ENCODE measurements around the gene PANK4.

Gene PANK4

DNA sequence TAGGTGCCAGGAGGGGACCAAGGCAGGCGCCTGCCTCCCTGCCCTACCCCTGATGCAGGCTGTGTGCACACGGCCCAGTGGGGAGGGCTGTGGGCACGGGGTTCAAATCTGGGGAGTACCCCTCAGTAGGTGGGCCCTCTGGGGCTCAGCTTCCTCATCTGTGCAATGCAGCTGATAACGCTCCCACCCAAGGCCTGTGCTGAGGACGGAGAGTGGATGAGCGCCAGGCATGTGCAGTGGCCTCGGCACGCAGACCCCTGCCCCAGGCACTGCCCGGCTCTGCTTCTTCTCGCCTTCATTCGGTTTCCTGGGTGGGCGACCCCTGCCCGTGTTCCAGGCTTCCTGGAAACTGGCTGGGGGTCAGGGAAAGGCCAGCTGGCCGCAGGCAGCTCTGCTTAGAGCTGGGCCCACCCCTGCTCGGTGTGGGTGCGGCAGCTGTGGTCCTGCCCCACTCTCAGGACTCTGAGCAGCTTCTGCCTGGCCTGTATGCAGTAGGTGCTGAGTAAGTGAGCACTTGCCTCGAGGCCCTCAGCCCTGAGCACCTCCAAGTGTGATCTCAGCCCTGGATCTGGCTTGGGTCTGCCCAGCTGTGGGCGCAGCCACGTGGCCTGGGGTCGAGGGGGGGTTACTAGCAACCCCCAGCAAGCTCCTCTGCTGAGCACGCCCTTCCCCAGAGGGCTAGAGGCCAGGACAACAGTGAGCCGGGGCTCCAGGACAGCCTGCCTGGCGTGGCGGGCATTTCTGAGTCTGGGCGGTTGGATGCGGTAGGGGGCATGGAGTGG, 17.9 kb upstream of the PANK4 start:
- DNase-seq = no peak

DNA sequence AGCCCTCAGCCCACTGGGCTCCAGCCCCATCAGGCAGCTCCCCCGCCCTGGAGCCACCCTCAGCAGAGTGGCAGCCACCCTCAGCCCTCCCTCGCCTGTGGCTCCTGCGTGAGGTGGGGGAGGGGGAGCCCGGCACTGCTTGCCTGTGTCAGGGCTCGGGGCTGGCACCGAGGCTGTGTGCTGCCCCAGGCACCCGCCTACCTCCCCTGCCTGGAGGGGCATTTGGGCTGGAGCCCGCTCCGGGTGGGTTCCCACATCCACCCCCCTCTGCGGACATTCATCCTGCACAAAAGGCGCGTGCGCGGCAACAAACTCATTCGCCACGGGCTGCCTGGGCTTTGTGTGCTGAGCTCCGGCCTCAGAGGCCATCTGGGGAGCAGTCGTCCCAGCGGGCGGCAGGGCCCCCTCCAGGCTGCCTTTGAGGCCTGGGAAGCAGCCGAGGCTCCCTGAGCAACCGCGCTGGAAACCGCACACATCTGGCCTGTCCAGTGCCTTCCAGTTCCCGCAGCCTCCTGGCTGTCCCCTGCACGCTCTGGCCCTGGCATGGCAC, 17.2 kb upstream of the PANK4 start:
- DNase-seq = no peak

DNA sequence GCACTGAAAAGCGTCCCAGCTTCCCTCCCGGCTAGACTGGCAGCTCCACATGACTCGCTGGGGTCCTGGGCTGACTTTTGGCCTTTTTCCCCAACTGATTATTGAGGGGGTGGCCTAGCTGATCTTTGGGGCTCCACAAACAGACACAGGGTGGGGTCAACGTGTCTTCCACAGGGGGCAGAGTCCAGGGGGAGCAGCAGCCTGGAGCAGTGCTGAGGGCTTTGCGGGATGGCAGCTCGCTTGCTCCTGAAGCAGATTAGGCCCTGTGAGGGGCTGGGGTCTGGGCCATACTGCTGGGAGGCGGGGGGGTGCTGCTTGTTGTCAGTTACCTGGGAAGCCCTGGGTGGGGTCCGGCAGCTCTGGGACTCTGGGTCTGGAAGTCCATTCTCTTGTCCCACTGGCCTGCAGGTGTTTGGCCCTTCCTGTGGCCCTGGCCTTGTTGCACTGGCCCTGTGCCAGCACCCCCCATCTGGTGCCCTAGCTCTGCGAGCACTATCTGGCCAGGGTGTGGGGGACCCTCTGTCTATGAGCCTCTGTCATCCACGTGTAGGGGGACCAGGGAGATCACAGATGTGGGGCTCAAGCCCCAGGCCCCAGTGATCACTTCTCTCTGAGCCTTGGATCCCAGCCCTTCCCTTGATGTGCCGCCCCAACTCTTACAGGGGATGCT, 16.0 kb upstream of the PANK4 start:
- DNase-seq = no peak

DNA sequence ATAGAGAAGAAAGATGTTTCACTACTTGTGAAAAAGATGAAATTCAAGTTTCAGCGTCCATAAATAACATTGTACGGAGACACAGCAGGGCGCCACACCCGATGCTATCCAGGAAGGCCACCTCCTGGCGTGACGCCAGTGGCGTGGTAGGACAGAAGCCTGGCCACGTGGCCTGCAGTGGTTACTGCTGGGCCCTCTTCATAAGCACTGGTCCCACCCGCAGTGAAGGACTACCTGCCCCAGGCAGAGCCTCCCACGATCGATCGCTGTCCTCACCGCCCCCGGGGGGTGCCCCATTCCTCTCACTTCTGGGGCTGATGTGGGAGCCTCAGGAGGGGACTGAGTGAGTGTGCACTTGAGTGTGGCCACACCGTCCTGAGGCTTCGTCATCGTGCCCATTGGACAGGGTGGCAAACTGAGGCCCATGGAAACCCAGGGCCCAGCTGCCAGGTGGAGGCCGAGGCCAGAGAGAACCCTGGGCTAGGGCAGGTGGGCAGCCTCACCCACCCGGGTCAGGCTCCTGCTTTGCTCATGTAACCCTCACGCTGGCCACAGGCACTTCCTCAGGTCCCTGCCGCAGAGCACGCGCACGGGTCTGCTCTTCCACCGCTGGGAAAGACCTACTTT, 15.3 kb upstream of the PANK4 start:
- no peak for DNase-seq

DNA sequence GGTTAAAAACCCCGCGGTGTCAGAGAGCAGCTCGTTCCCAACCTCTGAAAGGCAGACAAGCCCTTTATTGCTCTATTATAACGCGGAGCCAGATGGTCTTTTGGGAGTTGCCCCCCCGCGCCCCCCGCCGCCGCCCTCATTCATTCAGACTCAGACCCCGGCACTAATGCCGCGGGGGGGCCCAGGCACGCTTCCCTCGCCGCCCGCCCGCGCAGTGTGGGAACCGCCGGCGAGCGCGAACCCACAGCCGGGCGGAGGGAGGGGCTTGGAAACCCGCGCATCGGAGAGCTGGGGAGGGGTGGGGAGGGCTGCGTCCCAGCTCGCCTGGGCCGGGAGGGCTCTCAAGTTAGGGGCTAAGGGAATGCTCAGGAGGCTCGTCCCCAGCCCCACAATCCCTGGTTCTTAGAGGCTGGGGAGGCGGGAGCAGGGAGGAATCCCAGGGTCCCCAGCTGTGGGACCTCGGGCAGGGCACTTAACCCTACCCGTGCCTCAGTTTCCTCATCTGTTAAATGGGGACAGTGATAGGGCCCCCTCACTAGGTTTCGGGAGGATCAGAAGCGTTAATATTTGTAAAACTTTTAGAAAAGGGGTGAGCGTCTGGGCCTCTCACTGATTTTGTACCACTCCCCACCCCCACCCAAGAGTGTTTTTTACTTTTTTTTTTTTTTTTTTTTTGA, 14.6 kb upstream of the PANK4 start:
- DNase-seq = no peak

DNA sequence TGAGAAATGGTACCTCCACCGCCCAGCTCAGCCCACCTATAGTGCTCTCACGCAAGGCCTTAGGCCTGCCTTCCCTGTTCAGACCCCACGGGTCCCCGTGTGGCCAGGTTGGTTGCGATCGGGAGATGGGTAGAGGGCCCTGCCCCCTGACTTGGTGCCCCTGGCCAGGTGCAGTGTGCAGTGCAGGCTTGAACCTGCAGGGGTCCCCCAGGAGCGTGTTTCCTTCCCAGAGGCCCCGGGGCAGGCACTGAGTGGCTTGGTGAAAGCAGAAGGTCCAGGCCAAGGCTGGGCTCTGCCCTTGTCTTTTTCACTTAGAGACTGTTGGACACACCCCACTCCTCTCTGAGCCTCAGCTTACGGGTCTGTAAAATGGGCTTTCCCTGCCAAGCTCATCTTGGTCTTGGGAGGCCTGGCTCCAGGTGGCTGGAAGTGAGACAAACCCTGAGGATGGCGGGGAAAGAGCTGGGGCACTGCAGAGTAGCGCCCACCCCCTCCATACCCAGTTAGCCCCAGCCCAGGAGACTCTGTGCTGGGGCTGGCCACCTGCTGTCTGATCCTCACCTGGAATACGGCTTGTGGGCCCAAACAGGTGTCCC, 13.0 kb upstream of the PANK4 start:
- peak in 1 of 2 donors; percentile 56 for DNase-seq

DNA sequence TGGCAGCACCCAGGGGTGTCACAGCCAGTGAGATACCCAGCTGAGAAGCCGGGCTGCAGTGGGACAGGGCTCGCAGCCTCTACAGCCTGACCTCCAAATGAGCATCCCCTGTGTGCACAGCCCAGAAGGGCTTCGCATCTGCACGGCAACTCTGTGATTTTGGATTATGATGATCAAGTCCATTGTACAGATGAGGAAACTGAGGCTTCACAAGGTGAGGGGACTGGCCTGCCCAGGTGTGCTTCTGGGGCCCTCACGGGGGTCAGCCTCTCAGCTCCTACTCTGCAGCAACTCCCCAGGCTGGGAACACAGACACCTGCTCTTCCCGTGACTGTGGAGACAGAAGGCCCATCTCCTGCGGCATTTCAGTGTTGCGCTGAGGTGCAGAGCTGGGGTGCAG, 12.5 kb upstream of the PANK4 start:
- no peak for DNase-seq

DNA sequence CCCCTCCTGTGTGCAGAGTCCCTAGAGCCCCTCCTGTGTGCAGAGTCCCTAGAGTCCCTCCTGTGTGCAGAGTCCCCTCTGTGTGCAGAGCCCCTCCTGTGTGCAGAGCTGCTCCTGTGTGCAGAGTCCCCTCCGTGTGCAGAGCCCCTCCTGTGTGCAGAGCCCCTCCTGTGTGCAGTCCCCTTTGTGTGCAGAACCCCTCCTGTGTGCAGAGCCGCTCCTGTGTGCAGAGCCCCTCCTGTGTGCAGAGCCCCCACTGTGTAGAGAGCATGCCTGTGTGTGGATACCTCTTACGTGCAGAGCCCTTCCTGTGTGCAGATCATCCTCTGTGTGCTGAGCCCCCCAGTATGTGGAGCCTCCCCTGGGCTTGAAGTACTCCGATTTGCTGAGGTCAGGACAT, 12.0 kb upstream of the PANK4 start:
- DNase-seq = no peak

DNA sequence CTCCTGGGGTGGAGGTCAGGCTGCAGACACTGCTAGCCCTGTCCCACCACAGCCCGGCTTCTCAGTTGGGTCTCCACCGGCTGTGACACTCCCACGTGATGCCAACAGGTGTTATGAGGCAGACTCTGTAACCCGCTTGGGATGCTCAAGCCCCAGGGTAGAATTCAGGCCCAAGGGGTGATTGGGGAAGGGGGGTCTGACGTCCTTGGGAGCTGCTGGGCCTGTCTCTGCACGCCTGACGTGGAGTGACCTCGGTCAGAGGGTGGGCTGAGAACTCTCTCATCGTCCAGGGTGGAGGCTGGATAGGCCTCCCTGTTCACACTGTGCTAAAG, 11.4 kb upstream of the PANK4 start:
- no peak for DNase-seq

DNA sequence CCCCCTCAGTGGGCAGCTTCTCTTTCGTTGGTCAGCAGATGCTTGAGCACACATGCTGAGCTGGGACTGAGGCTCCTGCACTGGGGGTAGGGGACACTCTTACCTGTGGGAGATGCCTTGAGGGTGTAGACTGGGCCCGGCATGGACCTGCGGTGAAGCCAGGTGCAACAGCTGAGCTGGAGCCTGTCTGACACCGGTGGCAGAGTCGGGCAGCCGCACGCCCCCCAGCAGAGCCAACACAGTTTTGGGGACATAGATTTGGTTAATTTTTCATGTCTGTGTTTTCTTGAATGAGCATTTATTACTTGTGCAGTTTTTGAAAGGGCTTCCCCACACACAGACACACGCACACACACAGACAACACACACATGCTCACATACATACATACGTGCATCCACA, 9.6 kb upstream of the PANK4 start:
- no peak for DNase-seq

DNA sequence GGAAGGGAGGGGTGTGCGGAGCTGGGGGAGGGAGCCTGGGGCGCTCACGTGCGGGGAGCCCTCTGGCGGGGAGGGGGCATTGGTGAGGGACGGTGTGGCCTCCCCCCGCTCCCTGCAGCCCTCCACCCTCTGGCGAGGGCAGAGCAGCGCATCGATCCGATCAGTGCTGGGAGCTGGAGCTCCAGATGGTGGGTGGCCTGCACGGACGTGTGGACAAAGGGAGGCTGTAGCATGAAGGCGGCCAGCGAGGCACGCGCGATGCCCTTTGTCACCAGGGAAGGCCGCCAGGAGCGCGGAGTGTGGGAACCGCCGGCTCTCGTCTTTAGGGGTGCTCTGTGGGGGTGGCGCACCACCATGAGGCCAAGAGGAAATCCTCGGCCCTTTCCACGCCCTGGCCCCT, 9.1 kb upstream of the PANK4 start:
- DNase-seq = no peak

DNA sequence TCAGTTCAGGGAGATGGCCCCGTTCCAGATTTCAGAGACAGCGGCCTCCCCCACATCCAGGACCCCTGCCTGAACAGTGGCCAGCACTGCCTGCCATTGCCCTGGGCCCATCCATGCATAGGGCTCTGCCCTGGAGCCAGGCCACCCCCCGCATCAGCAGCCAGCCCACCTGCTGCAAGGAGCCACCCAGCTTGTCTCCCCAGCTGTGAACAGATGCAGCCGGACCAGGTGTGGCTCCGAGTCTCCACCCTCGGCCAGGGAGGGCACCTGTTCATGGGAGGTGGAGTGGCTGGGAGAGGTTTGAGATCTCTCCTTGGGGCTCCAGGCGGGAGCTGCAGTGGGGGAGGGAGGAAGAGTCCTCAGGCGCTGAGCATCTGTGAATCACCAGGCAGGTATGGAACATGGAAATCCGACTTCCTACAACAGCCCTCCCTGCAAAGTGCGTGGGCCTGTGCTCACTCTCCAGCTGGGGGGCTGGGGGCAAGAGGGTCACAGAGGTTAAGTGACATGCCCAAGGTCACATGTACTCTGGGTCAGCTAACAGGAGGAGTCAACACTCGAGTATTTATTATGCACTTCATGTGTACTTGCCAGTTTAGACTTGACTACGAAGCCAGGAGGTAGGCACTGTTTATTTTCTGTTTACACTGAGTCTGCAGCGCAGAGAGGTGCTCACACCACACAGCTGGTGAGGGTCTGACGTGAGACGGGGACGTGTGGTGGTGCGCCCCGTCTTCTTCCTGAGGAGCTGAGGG, 8.5 kb upstream of the PANK4 start:
- no peak for DNase-seq

DNA sequence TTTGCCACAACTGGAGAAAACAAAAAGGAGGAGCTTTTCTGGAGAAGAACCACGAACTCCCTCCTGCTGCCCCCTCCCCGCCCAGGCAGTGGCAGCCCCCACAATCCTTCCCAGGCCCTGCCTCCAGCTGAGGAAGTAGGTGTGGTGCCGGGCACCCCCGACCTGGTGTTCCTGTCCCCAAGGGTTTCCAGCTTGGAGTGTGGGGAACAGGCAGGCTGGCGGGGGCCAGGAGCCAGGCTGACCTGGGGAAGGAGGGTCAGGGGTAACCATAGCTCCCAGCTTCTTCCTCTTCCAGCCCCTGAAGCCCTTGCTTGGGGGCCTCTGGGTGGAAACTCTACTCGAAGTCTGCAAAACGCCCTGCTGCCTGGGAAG, 7.9 kb upstream of the PANK4 start:
- DNase-seq = no peak

DNA sequence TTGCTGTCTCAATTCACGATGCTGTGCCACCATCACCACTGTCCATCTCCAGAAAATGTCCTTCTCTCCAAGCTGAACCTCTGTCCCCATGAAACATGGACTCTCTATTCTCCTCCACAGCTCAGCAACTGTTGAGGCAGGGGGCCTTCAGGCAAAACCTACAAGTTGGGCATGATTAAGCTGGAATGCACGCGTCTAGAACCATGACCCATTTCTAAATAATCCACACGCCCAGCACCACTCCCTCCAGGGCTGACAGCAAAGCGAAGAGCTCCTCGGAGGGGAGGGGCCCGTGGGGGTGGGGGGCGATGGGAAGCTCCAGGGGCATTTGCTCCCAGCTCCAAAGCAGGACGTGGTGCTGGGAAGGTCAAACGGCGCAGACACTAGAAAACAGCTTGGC, 7.0 kb upstream of the PANK4 start:
- DNase-seq = no peak

DNA sequence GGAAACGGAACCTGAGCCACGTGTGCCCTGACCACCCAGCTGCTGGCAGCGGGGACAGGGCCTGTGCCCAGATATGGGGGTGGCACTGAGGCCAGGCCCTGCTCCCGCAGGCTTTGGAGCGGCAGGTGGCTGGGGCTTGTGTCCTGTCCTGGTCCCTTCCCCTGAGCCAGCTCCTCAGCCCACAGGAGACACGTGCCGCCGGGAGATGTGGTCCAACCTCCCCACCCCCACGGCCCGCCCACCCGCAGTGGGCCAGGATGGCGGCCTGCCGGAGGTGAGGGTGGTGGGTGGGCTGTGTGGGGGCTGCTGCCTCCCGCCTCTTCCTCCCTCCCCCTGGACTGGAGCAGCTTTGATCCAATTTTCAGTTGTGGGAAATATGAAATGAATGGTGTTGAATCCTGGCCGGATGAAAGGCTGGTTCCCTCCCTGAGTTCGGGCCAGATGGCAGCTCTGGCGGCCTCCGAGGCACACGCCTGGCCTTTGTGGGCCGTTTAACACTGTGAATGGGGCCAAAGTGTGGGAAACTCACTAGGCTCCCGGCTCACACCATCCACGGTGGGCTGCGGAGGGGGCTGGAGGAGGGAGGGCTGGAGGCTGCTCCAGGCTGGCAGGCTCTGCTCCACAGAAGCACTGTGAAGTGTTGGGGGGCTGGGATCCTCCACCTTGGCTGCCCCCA, 6.2 kb upstream of the PANK4 start:
- no peak for DNase-seq

DNA sequence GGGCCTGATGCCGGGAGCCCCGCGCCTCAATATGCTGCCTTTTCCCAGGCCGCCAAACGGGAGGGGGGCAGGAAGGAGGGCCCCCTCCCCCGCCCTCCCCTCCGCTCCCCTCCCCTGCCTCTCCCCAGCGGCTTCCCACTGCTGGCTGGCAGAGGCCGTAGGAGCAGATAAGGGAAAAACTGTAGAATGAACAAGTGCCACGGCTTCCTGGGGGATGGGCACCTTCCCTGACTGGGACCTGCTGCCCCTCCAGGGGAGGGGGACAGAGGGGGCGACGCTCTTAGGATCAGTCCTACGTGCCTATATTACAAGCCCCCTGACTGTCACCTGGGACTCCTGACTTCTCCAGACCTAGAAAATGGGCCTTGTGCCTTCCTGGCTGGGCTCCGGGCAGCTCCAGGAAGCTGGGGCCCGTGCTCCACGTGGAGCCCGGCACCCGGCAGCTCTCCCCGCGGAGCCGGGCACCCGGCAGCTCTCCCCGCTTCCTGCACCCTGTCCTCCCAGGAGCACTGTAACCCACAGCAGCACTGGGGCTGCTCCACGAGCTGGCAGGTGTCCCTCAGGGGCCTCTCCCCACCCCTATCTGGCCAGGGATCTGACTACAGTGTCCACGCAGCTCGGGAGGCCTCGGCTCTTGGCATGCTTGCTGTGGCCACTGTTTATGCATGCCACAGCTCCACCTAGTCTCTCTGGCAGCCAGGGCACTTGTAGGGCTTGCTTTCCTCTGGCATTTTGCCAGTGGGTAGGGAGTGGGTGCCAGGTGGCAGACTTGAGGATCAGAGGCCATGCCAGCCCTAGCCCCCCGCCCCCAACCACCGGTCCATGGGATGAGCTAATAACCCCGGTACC, 4.3 kb upstream of the PANK4 start:
- no peak for DNase-seq

DNA sequence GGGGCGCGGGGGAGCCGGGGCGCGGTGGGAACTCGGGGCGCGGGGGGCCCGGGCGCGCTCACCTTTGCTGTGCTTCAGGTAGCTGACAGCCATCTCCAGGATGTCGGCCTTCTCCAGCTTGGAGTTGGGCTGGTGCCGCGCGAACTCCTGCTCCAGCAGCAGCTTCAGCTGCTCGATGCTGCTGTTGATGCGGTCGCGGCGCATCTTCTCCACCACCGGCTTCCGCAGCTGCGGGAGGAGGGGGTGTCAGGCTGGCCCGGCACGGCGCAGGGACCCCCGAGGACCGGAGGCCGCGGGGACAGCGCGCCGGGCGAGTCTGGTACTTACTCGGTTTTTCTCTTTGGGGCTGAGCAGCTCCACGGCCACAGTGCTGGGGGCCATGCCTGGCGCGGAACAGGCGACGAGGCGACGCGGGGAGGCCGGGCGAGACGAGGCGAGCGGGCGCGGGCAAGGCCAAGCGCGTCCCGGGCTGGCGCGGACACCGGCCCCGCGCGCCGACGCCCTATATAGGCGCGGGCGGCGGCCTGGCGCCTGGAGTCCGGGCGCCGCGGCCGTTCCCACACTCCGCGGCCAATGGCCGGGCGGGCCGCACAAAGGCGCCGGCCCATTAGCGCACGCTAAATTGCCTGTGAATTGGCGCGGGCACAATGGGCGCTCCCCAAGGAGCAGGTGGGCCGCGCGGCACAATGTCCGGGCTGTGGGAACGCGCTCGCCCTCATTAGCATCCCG, 3.6 kb upstream of the PANK4 start, which contains the start of gene HES5:
TSS of gene HES5 (minus strand) at position 480 of the 729 bp plus-strand sequence. CDS start at position 381, 99 bp downstream.
- DNase-seq = no peak

DNA sequence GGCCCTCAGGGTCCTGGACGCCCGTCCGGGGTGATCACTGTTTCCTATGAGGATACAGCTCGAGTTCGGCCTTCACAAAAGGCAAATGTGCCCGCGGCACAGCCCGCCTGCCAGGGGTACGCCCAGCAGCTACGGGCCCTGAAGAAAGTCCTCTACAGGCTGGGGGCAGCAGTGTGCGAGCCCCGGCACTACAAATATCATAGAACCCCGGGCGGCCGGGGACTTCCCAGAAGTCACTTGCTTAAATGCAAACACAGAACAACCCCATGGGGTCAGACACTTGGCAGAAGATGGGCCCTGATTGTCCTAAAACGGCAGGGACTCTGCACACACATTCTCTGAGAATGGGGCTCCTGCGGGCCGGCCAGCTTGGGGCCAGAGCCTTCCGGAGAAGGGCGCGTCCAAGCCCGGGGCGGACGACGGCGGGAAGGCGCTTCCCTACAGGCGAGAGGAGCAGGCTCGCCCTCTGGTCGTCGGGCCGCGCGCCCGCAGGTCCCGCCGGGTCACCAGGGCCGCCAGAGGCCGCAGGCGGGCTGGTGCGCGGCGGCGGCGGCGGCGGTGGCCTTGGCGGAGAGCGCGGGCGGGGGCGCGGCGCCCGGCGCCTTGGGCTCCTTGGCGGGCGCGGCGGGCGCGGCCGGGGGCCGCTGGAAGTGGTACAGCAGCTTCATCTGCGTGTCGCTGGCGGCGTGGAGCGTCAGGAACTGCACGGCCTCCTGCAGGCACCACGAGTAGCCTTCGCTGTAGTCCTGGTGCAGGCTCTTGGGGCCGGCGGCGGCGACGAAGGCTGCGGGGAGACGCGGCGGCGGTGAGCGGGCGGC, 2.8 kb upstream of the PANK4 start:
- no peak for DNase-seq

DNA sequence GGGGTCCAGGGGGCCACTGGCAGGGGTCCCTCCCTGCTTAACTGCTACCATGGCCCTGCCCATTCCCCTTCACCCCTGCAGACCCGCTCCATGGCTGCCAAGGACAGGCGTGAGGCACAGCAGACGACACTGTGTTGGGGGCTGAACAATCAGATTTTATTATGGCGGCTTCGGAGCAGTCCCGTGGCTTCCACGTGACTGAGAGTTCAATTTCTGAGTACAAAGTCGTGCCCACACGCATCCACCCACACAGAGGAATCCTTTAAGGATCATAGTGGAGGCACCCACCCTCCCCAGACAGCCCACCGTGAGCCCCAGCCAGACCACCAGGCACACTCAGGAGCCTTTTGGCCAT, 2.2 kb upstream of the PANK4 start:
- DNase-seq = no peak

Data from stimulated activated CD4-positive, alpha-beta T cell treated with anti-CD3 and anti-CD28 coated beads, Interleukin-2, amount 100 ng/mL, for 48 hours (primary cell).